Fibroblast of lung (primary cell): ENCODE results near the gene LIMA1.

Experiments
- CTCF ChIP-seq, 2 donors: IDR thresholded peaks in 1 of 2; conservative IDR thresholded peaks in 1 of 2; 1 replicate in 1 of 2; 2 replicates in 1 of 2; pipeline ENCODE4 v1.5.1; 2011 to 2012; ENCODE audit warnings: low read length in 2 of 2, control low read depth in 1 of 2, inconsistent platforms in 1 of 2, low read depth in 1 of 2, mild to moderate bottlenecking in 1 of 2
- EZH2 ChIP-seq: IDR thresholded peaks from 2 replicates; pipeline ENCODE4 v1.5.1; 2012; ENCODE audit warnings: low read length, control low read depth, mild to moderate bottlenecking; ENCODE audit errors: missing control alignments

GRCh38 chr12:50258167-50258551 lies 25.2 kb downstream of the LIMA1 start:
- TF ChIP-seq CTCF (conservative IDR thresholded peaks at IDR 0.05 in 1 of 2, IDR thresholded peaks at IDR 0.05 in 1 of 2; ENCODE audit: low read depth in 1 of 2, low read length in 2 of 2), result no peak
- no peak for TF ChIP-seq EZH2
